GM18508 (cell line): Measurements from ENCODE around the gene SPATA13.

Source experiments
- ATAC-seq: cut with Tn5 transposase; IDR thresholded peaks from one replicate; pipeline ENCODE4 v1.9.1; 2021; ENCODE audit warnings: moderate number of reproducible peaks; ENCODE audit not compliant: insufficient read depth, unreplicated experiment

Gene SPATA13

GRCh38 chr13:24162604-24163003 is 2.1 kb downstream of the SPATA13 start:
- no peak for ATAC-seq

DNA sequence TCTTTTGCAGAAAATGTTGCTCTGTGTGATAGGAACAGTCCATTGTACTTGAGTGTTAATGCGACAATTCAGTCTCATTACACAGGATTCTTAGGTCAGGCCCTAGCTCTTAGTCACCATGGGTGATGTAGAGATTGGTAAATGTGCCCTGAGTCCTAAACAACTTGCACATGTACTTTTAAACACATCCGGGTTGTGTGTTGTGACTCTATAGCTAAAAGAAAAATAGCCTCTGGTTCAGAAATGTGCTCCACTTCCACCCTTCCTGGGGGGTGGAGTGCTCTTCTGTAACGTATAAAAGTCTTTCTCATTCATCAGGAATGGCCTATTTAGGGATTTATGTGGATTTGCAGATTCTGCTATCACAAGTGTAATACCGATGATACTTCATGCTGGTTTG is 5.2 kb downstream of the SPATA13 start:
- no peak for ATAC-seq

DNA sequence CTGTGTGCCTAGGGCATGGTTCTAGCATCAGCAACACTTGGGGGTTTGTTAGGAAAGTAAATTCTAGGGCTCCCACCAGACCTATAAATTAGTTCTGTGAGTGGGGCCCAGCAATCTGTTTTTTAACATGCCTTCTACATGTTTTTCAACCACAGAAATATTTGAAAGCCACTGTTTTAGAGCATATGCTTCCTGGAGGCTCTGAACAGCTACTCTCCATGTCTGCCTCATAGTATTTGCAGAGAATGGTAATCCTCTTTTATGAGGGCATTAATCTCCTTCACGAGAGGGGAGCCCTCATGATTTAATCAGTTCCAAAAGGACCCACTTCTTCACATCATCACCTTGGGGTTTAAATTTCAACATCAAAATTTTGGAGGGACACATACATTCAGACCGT is 6.0 kb downstream of the SPATA13 start:
- no peak for ATAC-seq

GRCh38 chr13:24167666-24168391 is 7.3 kb downstream of the SPATA13 start:
- no peak for ATAC-seq

DNA sequence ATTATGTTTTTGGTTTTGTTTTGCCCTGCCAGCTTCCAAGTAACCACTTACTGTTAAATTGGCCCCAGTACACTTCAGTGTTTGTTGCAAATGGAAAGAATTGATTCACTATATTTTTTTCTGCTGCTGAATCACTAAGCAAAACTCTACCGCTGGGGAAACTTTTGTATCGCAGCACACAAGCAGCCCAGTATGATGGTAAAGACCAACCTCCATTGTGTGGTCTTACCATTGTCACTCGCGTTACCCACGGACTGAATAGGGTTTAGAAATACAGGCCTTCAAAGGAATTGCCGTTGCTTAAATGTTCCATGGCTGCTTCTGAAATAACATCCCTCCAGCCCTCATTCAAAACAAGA is 7.9 kb downstream of the SPATA13 start:
- ATAC-seq, result no peak

GRCh38 chr13:24168979-24169378 is 8.5 kb downstream of the SPATA13 start:
- no peak for ATAC-seq

DNA sequence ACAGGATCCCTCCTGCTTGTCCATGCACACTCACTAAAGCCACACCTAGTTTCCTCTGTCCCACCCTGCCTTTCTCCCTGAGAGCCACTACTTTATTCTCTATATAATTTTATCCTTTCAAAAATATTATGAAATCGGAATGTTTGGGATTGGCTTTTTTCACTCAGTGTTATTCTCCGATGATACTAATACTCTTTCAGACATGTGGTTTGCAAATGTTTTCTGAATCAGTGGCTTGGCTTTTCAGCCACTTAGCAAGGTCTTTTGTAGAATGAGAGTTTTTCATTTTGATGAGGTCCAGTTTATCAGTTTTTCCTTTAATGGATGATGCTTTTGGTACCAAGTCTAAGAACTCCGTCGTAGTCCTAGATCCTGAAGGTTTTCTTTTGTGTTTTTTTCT is 11.6 kb downstream of the SPATA13 start:
- no peak for ATAC-seq

DNA sequence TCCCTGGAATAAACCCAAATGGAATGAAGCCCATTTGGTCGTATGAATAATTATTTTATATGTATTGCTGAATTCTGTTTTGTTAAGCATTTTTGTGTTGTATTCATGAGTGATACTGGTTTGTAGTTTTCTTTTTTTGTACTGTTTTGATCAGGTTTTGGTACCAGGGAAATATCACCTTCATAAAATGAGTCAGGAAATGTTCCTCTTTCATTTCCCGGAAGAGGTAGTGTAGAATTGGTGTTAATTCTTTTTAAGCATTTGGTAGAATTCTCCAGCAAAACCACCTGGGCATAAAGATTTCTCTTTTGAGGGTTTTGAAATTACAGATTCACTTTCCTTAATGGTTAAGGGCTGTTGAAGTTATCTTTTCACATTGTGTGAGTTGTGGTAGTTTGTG is 13.3 kb downstream of the SPATA13 start:
- ATAC-seq, result no peak

DNA sequence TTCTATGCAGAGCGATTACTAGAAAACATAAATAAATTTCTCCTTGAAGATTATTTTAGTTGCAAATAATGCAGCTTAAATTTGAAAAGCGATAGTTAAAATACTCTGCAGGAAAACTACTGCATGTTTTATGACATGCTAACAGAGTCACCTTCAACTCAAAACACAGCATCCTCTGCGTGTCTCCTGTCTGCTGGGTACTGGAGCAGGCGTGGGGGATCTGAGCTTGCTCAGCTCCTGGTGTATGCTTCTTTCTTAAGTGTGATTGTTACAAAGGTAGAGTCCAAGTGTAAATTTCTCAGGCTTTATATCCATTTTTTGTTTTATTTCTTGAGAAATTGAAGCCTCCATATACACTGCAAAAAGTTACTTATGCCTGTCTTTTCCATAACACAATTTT is 15.3 kb downstream of the SPATA13 start:
- no peak for ATAC-seq

DNA sequence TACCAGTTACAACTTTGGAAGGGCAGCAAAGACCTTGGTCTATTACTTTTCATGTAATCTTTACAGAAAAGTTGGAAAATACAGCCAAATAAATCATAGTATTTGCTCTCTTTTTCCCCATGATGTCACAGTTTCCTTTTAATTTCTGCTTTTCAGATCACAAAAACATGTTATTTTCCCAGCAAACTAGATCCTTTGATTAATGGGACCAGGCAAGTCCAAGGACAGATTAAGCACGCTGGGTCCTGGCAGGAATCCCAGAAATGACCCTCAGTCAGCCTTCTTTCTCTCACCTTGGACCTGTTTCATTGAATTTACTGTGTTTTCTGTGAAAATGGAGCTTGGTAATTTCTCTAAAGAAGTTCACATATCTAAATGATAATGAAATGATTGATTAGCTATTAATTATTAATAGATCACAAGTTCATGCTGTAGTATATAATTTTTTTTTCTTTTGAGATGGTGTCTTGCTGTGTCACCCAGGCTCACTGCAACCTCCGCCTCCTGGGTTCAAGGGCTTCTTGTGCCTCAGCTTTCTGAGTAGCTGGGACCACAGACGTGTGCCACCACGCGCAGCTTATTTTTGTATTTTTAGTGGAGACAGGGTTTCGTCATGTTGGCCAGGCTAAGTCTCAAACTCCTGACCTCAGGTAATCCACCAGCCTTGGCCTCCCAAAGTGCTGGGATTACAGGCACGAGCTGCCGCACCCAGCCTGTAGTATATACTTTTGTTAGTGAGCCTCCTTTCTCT is 16.0 kb downstream of the SPATA13 start:
- ATAC-seq, result no peak

DNA sequence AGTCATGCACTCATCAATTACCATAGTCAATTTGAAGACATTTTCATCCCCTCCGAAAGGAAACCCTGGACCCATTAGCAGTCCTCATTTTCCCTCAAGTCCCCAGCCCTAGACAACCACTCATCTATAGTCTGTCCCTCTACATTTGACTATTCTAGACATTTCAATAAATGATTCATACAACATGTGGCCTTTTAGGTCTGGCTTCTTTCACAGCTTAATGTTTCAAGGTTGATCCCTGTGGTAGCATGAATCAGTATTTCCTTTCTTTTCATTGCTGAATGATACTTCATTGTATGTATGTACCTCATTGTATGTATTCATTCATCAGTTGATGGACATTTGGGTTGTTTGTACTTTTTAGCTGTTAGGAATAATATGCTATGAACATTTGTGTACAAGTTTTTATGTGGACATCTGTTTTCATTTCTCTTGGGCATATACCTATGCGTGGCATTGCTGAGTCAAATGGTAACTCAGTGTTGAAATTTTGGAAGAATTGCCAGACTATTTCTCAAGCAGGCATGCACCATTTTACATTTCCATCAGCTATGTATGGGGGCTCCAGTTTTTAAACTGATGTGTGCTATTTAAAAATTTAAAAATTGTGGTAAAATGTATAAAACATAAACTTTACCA is 18.4 kb downstream of the SPATA13 start:
- ATAC-seq, result no peak

GRCh38 chr13:24179486-24179850 is 18.9 kb downstream of the SPATA13 start:
- ATAC-seq, result no peak

GRCh38 chr13:24180750-24181377 is 20.3 kb downstream of the SPATA13 start:
- no peak for ATAC-seq

DNA sequence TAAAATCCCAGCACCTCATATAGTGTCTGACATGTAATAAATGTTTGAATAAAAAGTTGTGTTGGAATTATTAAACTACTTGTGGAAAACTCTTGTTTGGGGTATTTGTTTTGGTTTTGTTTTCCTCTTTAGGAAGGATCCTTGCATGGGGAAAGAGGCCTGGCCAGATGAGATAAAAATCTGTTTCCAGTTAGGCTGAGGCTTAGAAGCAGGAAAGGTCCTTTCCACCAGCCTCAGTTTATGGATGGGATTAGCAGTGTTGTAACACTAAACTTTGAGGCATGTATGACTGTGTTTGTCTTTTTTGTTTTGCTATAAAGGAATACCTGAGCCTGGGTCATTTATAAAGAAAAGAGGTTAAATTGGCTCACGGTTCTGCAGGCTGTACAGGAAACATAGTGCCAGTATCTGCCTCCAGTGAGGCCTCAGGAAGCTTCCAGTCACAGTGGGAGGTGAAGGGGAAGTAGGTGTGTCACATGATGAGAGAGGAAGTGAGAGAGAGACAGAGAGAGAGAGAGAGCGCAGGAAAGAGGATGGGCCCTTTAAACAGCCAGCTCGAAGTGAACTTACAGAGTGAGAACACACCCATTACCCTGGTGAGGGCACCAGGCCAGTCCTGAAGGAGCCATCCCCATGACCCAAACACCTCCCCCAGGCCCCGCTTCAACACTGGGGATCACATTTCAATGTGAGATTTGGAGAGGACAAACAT is 21.6 kb downstream of the SPATA13 start:
- ATAC-seq, result no peak

DNA sequence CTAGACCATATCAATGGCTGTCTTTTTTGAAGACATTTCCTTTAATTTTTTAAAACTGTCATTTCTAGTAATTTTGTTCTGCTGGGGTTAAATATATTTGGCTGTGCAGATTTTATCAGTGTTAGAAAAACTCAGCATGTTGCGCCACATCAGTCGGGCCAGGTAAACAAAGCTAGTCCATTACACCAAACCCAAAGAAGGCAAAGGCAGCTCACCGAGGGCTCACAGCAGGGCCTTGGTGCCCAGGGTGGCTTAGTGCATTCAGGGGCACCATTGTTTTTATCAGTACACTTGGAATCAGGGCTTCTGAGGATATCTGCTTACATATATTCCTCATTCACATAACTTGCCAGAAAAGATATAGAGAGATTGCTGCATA is 22.2 kb downstream of the SPATA13 start:
- ATAC-seq, result no peak

DNA sequence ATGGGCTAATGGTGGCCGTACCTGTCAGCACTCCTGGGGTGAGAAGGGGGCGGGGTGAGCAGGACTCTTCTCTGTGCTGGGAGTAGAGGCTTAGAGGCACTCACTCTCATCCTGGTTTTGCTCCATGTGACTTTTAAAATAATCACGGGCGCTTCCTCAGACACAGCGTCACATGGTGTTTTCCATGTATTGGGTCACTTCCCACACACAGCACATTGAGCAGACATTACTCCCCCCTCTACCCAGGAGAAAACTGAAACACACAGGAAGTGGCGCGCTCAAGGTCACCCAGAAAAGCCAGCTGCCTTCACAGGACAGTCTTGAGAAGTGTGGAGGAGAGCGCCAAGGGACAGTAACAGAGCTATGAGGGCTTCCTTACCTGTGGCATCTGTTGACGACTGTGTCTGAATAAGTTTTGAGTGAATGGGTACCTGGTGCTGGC is 23.2 kb downstream of the SPATA13 start:
- ATAC-seq, result no peak

GRCh38 chr13:24184265-24184841 is 23.8 kb downstream of the SPATA13 start:
- no peak for ATAC-seq

- ATAC-seq, result no peak
These were observed 24.4 kb downstream of the SPATA13 start for GRCh38 chr13:24184882-24185281.

GRCh38 chr13:24185591-24186232 is 25.2 kb downstream of the SPATA13 start:
- no peak for ATAC-seq

GRCh38 chr13:24187185-24187584 is 26.7 kb downstream of the SPATA13 start:
- no peak for ATAC-seq
